Colonic mucosa (tissue), 4 donors: ENCODE results near the gene TXNDC17. TPM values are rescaled to one million over a fixed set of nuclear protein-coding genes. Genes with fewer than 3 reads are reported as not detected.
"Not testable (repeated sequence)": the region's sequence is repeated elsewhere in the genome, so short reads cannot be mapped to it uniquely, and the experiment has no call there.

ENCODE experiments used
- DNase-seq: peaks from one replicate; pipeline ENCODE4 v3.0.0-alpha.2; 2020
- H3K27ac ChIP-seq: fragments of 200-600 bp; one replicate; pipeline ENCODE4 v1.8.0; 2021
- H3K27me3 ChIP-seq: fragments of 200-600 bp; one replicate; pipeline ENCODE4 v1.8.0; 2021
- H3K36me3 ChIP-seq: fragments of 200-600 bp; one replicate; pipeline ENCODE4 v1.8.0; 2021
- H3K4me1 ChIP-seq: fragments of 200-600 bp; one replicate; pipeline ENCODE4 v1.8.0; 2021; ENCODE audit warnings: mild to moderate bottlenecking
- H3K4me3 ChIP-seq: fragments of 200-600 bp; one replicate; pipeline ENCODE4 v1.8.0; 2021
- H3K9ac ChIP-seq, 2 donors: one replicate each; pipeline ENCODE4 v1.7.0; 2013; ENCODE audit warnings: control low read depth in 2 of 2, low read depth in 2 of 2, low read length in 2 of 2
- H3K9me3 ChIP-seq: fragments of 200-600 bp; one replicate; pipeline ENCODE4 v1.8.0; 2021
- intact Hi-C: fragments of 100-400 bp; cut with DNase I; formaldehyde crosslinking; loops from one replicate; pipeline ENCODE4 v1.14.1; 2022
- total RNA-seq, 2 donors: library from RNA; stranded (reverse); fragmentation: NEBNext Ultra II Directional in 1 of 2; extraction: Animal tissue kit (Norgen Biotek cat#: 25700) in 1 of 2; gene quantifications; one replicate each; pipeline ENCODE4 v1.2.1, GENCODE V29; 2021
- TF ChIP-seq, protein P1 (sequence below): fragments of 200-600 bp; IDR thresholded peaks from one replicate; pipeline ENCODE4 v1.8.0; 2022; ENCODE audit warnings: antibody characterized with exemption, mild to moderate bottlenecking
- donor health status: healthy.
- donor health status: DM: no; HTN: no; CAD: no.
- donor health status: DM: no; HTN: no; CAD: no.

The TXNDC17 gene
- total RNA-seq = 100 to 1,000 TPM; 167 to 207 TPM

GRCh38 chr17:6640536-6641246 is at the start of gene TXNDC17, which contains the start of gene KIAA0753:
TXNDC17 (plus strand) TSS chr17:6641060; CDS start chr17:6641083, 23 bp downstream.
KIAA0753 (minus strand) TSS chr17:6640711; CDS start chr17:6635103, 5,608 bp downstream.
- H3K27me3 ChIP-seq = no peaks in the 10 kb centered on the region
- peak; percentile 94 for DNase-seq
- peaks cover 5% of the 10 kb centered on the region for H3K36me3 ChIP-seq
- peak within 1 kb of the TSS; percentile 82 to 87 for H3K9ac ChIP-seq
- TF ChIP-seq, protein P1, sequence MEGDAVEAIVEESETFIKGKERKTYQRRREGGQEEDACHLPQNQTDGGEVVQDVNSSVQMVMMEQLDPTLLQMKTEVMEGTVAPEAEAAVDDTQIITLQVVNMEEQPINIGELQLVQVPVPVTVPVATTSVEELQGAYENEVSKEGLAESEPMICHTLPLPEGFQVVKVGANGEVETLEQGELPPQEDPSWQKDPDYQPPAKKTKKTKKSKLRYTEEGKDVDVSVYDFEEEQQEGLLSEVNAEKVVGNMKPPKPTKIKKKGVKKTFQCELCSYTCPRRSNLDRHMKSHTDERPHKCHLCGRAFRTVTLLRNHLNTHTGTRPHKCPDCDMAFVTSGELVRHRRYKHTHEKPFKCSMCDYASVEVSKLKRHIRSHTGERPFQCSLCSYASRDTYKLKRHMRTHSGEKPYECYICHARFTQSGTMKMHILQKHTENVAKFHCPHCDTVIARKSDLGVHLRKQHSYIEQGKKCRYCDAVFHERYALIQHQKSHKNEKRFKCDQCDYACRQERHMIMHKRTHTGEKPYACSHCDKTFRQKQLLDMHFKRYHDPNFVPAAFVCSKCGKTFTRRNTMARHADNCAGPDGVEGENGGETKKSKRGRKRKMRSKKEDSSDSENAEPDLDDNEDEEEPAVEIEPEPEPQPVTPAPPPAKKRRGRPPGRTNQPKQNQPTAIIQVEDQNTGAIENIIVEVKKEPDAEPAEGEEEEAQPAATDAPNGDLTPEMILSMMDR = no peak
- peak within 1 kb of the TSS; percentile 98 for H3K4me3 ChIP-seq
- H3K9me3 ChIP-seq = no peaks in the 10 kb centered on the region
- intact Hi-C loops = no loop called here
- peaks cover 9% of the 10 kb centered on the region for H3K4me1 ChIP-seq
- H3K27ac ChIP-seq = peak within 1 kb of the TSS; percentile 81

GRCh38 chr17:6591599-6592158 is 49.2 kb upstream of the TXNDC17 start:
- no peak overlapping the region for H3K4me3 ChIP-seq
- no peak overlapping the region for H3K27ac ChIP-seq
- H3K4me1 ChIP-seq = no peaks in the 10 kb centered on the region
- no peak for DNase-seq
- no peaks in the 10 kb centered on the region for H3K9me3 ChIP-seq
- no peaks in the 10 kb centered on the region for H3K27me3 ChIP-seq
- no peak overlapping the region for H3K9ac ChIP-seq
- TF ChIP-seq, protein P1 = no peak
- intact Hi-C loops = no loop called here
- peaks cover 17% of the 10 kb centered on the region for H3K36me3 ChIP-seq

- TF ChIP-seq, protein P1 = no peak
- Histone ChIP-seq H3K27ac (no peak overlapping the region), H3K9me3 (no peaks in the 10 kb centered on the region), H3K36me3 (peaks cover 17% of the 10 kb centered on the region), H3K4me3 (no peak overlapping the region), H3K4me1 (no peaks in the 10 kb centered on the region), H3K9ac (no peak overlapping the region), H3K27me3 (no peaks in the 10 kb centered on the region)
- intact Hi-C loops = no loop called here
- DNase-seq = no peak
These were observed 48.7 kb upstream of the TXNDC17 start for GRCh38 chr17:6592173-6592572.

GRCh38 chr17:6593371-6593770 is 47.5 kb upstream of the TXNDC17 start:
- DNase-seq, H3K9ac ChIP-seq, intact Hi-C loops, H3K4me1 ChIP-seq, H3K27me3 ChIP-seq, H3K4me3 ChIP-seq, H3K27ac ChIP-seq, H3K9me3 ChIP-seq: not testable (repeated sequence)
- peaks cover 17% of the 10 kb centered on the region for H3K36me3 ChIP-seq

GRCh38 chr17:6596081-6596480 is 44.8 kb upstream of the TXNDC17 start:
- no peaks in the 10 kb centered on the region for H3K9me3 ChIP-seq
- TF ChIP-seq, protein P1 = no peak
- H3K27me3 ChIP-seq = no peaks in the 10 kb centered on the region
- DNase-seq = no peak
- H3K9ac ChIP-seq = no peak overlapping the region
- intact Hi-C loops = no loop called here
- H3K4me3 ChIP-seq = no peak overlapping the region
- no peak overlapping the region for H3K27ac ChIP-seq
- no peaks in the 10 kb centered on the region for H3K36me3 ChIP-seq
- H3K4me1 ChIP-seq = peaks cover 6% of the 10 kb centered on the region

DNA sequence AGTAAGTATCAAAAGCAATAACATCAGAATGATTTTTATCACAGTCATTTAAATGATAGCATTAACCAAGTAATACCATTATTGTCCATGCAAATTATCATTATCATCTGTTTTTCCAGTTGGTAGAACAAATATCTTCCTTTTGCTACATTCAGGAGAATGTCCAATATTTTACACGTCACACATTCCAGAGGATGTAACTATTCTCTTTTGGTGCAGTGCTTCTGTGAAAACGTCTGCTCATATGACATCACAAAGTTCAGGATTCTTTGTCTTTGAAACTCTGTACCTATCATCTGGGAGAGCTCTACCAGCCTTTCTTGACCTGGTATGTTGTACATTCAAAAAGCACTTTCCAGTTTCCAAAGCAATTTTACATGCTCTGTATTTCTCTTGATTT is 44.3 kb upstream of the TXNDC17 start:
- no peak overlapping the region for H3K4me3 ChIP-seq
- no peaks in the 10 kb centered on the region for H3K36me3 ChIP-seq
- DNase-seq = no peak
- TF ChIP-seq, protein P1 = no peak
- H3K9me3 ChIP-seq = no peaks in the 10 kb centered on the region
- no peaks in the 10 kb centered on the region for H3K27me3 ChIP-seq
- peaks cover 6% of the 10 kb centered on the region for H3K4me1 ChIP-seq
- intact Hi-C loops = no loop called here
- no peak overlapping the region for H3K27ac ChIP-seq
- no peak overlapping the region for H3K9ac ChIP-seq
